Panc1 (cell line): ENCODE measurements around the gene GPR61. TPM values are rescaled to one million over a fixed set of nuclear protein-coding genes. Genes with fewer than 3 reads are reported as not detected.

Experiments
- ATAC-seq: fragments of 200-7000 bp; cut with Tn5 transposase; 2 replicates; pipeline ENCODE4 v1.9.1; 2020; ENCODE audit warnings: mild to moderate bottlenecking, moderate library complexity
- BruUV-seq: library from RNA; stranded (reverse); fragments of 400-500 nt; replicated peaks from 2 replicates; lab custom pipeline; 2021; lab: Mats Ljungman, UMichigan
- CTCF ChIA-PET: fragments of 300-600 bp; sonication (Branson Sonifier 250); formaldehyde crosslinking; loops from one replicate; lab custom pipeline; 2022; ENCODE audit warnings: antibody characterized with exemption; lab: Charles Lee
- POLR2A ChIA-PET: fragments of 300-600 bp; sonication (Branson Sonifier 250); formaldehyde crosslinking; loops from one replicate; lab custom pipeline; 2022; ENCODE audit warnings: antibody characterized with exemption; lab: Charles Lee
- DNase-seq: peaks from one replicate; pipeline ENCODE4 v3.0.0-alpha.2; 2010; ENCODE audit warnings: low read depth, low spot score
- H3K27ac ChIP-seq: 2 replicates; pipeline ENCODE4 v1.5.1; 2011; ENCODE audit warnings: mild to moderate bottlenecking, low read length, inconsistent platforms
- H3K27me3 ChIP-seq: fragments of 200-500 bp; sonication (Bioruptor generic); 2 replicates; pipeline ENCODE4 v1.6.0; 2014; ENCODE audit warnings: low read length, inconsistent platforms; ENCODE audit not compliant: control insufficient read depth, insufficient read depth
- H3K36me3 ChIP-seq: fragments of 200-500 bp; sonication (Bioruptor generic); 2 replicates; pipeline ENCODE4 v1.5.1; 2014; ENCODE audit warnings: inconsistent platforms, mild to moderate bottlenecking, low read length, moderate library complexity; ENCODE audit not compliant: control insufficient read depth, insufficient read depth
- H3K4me1 ChIP-seq: 2 replicates; pipeline ENCODE4 v1.5.1; 2011; ENCODE audit warnings: inconsistent platforms, mild to moderate bottlenecking, low read length, moderate library complexity; ENCODE audit not compliant: control insufficient read depth, insufficient read depth
- H3K4me3 ChIP-seq, 2 experiments: 2 replicates each; pipeline ENCODE4 v1.5.1; 2011 to 2012; ENCODE audit warnings: low read depth in 2 of 2, low read length in 2 of 2, mild to moderate bottlenecking in 2 of 2, inconsistent platforms in 1 of 2, moderate library complexity in 1 of 2
- H3K9me3 ChIP-seq: fragments of 200-500 bp; sonication (Bioruptor generic); 2 replicates; pipeline ENCODE4 v1.5.1; 2014; ENCODE audit warnings: low read depth, mild to moderate bottlenecking, inconsistent platforms, low read length, moderate library complexity; ENCODE audit not compliant: control insufficient read depth, insufficient read depth
- CTCF ChIP-seq: fragments of 450-650 bp; IDR thresholded peaks from 2 replicates; pipeline ENCODE4 v1.5.1; 2017; ENCODE audit warnings: mild to moderate bottlenecking
- POLR2AphosphoS5 ChIP-seq: IDR thresholded peaks from 2 replicates; pipeline ENCODE4 v1.6.1; 2012; ENCODE audit warnings: mild to moderate bottlenecking, low read depth, low read length, moderate library complexity
- REST ChIP-seq, 2 experiments: IDR thresholded peaks; 2 replicates each; pipeline ENCODE4 v1.6.1; 2011 to 2012; ENCODE audit warnings: low read depth in 2 of 2, control low read depth in 1 of 2, low read length in 1 of 2, mild to moderate bottlenecking in 1 of 2, moderate library complexity in 1 of 2; ENCODE audit not compliant: insufficient read depth in 1 of 2
- SIN3A ChIP-seq: IDR thresholded peaks from 2 replicates; pipeline ENCODE4 v1.6.1; 2012; ENCODE audit warnings: low read depth, mild to moderate bottlenecking, low read length, moderate library complexity, borderline replicate concordance; ENCODE audit not compliant: insufficient read depth
- TCF7L2 ChIP-seq: IDR thresholded peaks from 2 replicates; pipeline ENCODE4 v1.6.1; 2011; ENCODE audit warnings: mild to moderate bottlenecking, low read depth, low read length, inconsistent platforms
- in situ Hi-C: cut with HindIII; loops from 2 replicates; pipeline ENCODE4 v1.10.0; 2016; ENCODE audit warnings: low sequenced_read_pairs, low pct_unique_long_range_greater_than_20kb
- intact Hi-C: fragments of 100-400 bp; cut with micrococcal nuclease; formaldehyde crosslinking; loops from one replicate; pipeline ENCODE4 v1.10.0; 2022; ENCODE audit not compliant: unreplicated experiment
- total RNA-seq: library from RNA; stranded (reverse); gene quantifications from one replicate; pipeline ENCODE4 v1.2.1, GENCODE V29; 2021; ENCODE audit not compliant: unreplicated experiment

GPR61 gene
- total RNA-seq, 1 experiment from 2014 or later: not detected

- no peak for ATAC-seq
- H3K27ac ChIP-seq: no peak overlapping the region
- no peaks in the 10 kb centered on the region; the same call in 1 of the 2 replicates for H3K36me3 ChIP-seq
- no peaks in the 10 kb centered on the region for H3K27me3 ChIP-seq
- POLR2A ChIA-PET: no interaction called here
- in situ Hi-C loops: no loop called here
- intact Hi-C loops: no loop called here
- CTCF ChIA-PET: interaction anchor here (0.6 to 5.2 kb wide), 3 partner anchors 10 to 33 kb away, joined by 3 to 23 read pairs (median 5); partner anchors contain the start of gene AMIGO1
- no TSS peak for BruUV-seq
- H3K4me1 ChIP-seq: no peaks in the 10 kb centered on the region
- DNase-seq: no peak
- TF ChIP-seq REST (IDR thresholded peaks at IDR 0.05; ENCODE audit: insufficient read depth in 1 of 2, low read depth in 2 of 2, low read length in 1 of 2) (no peak), SIN3A (no peak), TCF7L2 (no peak), CTCF (no peak), POLR2AphosphoS5 (no peak)
- H3K4me3 ChIP-seq: no peak overlapping the region
- no peaks in the 10 kb centered on the region for H3K9me3 ChIP-seq
Measured at GRCh38 chr1:109499081-109499480, 40.6 kb upstream of the GPR61 start.

GRCh38 chr1:109499661-109500536 lies 39.8 kb upstream of the GPR61 start:
- ChIA-PET CTCF (interaction anchor here (0.6 to 5.2 kb wide), 2 partner anchors 30 to 32 kb away, joined by 3 to 23 read pairs; no protein-coding TSS in a partner anchor), POLR2A (no interaction called here)
- DNase-seq (no peak), ATAC-seq (peak; percentile 73)
- Histone ChIP-seq H3K27ac (no peak overlapping the region), H3K4me1 (no peaks in the 10 kb centered on the region), H3K36me3 (no peaks in the 10 kb centered on the region), H3K9me3 (no peaks in the 10 kb centered on the region), H3K4me3 (no peak overlapping the region), H3K27me3 (no peaks in the 10 kb centered on the region)
- no TSS peak for BruUV-seq
- intact Hi-C loops: no loop called here
- in situ Hi-C loops: no loop called here
- TF ChIP-seq POLR2AphosphoS5: no peak
- peak; percentile 70 for TF ChIP-seq CTCF
